Measurements from ENCODE around the gene IFNG.
"Not testable (repeated sequence)": the region's sequence is repeated elsewhere in the genome, so short reads cannot be mapped to it uniquely, and the experiment has no call there.

IFNG gene

DNA sequence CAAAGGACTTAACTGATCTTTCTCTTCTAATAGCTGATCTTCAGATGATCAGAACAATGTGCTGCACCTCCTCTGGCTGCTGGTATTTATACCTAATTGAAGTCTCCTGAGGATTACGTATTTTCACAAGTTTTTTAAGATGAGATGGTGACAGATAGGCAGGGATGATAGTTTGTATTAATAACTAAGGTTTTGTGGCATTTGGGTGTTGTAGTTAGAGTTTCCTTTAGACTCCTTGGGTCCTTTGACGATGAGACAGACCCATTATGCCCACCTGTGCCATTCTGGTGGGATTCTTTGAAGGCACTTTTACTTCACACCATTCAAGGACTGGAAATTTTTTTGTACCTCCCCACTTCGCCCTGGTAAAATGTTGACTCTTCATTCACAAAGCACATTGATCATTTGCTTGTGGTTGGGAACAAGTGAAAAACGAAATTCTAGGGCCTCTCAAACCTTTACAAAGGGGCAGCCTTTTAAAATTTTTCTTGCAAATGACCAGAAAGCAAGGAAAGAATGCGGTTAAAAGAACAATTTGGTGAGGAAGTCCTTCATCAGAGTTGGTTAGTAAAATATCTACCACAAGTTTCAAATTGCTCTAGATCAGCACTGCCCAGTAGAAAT lies at the start of gene IFNG:
Gene IFNG, minus strand, starts transcription at position 60 of the 624 bp plus-strand sequence. CDS start 125 bp downstream, outside the sequence.
- no peak for DNase-seq

DNA sequence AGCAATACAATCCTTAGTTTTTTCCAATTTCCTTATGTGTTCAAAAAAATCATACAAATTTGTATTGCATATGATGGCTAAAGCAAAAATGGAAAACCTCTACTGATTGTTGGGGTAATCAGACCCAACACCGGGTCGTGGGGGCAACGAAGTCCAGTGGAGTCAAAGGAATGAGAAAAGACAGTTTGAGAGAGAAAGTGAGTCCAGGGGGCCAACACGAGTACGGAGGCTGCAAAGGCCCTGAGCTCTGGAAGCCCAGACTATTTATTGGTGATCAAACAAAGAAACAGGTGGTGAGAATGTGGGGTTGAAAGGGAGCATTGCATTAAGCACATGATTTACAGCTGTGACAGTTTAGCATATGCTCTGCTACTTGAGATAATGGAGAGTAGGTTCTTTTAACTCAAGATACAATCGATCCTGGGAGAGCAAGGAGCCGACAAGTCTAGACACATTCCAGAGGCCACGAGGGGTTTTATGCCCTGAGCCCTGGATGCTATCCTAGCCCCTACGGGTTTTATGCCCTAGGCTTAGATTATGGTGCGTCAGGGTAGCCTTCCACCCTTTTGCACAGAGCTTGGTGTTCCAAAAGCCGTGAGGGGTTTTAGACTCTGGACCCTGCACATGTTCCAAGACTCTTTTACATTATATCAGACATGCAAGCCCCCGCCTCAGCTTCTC lies 49.6 kb upstream of the IFNG start:
- DNase-seq = not testable (repeated sequence)

- no peak for DNase-seq
Measured at GRCh38 chr12:68207276-68207675, 47.7 kb upstream of the IFNG start.

DNA sequence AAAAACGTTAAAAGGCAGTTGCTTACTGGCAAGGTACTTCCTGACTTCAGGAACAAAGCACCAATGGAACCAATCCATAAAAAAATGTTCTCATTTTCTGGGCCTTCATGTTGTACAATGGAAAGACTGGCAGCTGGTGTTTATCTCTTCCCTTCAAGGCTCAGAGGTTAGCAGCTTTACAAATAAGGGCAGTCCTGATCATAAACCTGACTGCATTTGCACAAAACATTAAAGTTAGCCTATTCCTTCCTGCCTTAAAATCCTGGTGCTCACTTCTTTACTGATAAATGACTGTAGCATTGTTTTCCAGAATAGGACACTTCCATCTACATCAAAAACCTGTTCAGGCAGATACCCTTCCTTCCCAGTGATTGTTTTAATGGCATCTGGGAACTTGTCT lies 46.9 kb upstream of the IFNG start:
- no peak for DNase-seq

- DNase-seq = no peak
Measured at GRCh38 chr12:68203460-68203875, 43.9 kb upstream of the IFNG start.

- no peak for DNase-seq
Measured at GRCh38 chr12:68200854-68201253, 41.3 kb upstream of the IFNG start.

- no peak for DNase-seq
Measured at GRCh38 chr12:68199127-68199526, 39.6 kb upstream of the IFNG start.

DNA sequence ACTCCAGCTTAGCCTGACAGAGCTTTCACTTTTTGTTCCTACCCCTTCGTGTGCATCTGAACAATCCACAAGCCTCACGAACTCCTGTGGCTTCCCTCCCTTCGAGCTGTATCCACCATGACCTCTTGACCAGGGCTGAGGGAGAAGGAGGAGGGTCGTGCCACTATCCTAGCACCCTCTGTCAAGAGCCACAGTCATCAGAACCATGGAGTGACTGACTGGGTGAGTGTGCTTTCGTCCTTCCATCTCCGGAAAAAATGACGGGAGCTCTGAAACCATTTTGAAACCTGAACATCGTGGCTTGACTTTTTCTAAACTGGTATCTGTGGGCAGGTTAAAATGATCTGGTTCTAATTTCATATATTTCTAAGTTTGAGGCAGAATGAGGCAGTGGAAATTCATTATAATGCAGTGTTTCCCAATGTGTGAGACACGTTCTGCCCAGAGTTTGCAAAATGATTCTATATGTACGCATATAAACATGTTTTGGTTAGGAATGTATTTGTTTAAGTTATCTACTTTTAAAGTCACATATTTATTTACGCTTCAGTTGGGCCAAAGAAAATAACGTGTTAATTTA lies 39.1 kb upstream of the IFNG start:
- DNase-seq = no peak

DNA sequence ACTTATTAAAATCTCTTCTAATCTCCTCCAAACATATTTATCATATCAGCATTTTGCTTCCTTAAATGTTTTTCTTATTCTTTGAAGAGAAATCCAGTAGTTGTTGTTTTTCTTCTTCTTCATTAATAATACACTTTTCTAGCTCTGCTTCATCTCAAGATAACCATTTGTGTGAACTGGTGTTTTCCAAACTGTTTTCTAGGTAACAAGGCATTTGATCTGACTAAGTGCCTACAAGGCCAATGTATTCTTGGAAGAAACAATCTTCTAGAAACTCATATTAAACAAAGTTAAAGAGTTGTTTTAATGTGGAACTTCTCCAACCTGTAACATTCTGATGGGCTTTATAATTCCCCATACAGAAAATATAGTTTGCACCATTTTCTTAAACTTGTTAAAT lies 30.8 kb upstream of the IFNG start:
- DNase-seq = no peak

DNA sequence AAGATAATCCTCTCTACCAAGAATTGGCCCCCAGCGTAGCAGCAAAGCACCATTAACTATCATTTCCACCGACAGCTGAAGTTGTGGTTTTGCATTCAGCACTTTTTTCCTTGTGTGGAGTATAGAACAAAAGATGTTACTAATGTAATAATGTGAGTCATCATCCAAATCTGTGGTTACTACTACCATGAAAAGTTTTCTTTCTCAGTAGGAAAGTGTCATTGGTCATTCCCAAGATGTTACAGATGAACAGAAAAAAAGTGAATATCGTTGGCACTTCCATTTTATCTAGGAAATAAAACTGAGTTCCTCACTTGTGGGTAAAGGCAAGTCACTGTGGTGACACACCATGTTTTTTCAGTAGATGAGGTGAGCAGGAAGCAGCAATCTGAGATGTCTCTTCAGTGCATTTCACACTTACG lies 30.3 kb upstream of the IFNG start:
- DNase-seq = no peak

- DNase-seq = no peak
Measured at GRCh38 chr12:68185598-68185997, 26.1 kb upstream of the IFNG start.

GRCh38 chr12:68180792-68181744 lies 21.5 kb upstream of the IFNG start:
- no peak for DNase-seq

GRCh38 chr12:68178774-68179439 lies 19.4 kb upstream of the IFNG start:
- no peak for DNase-seq

DNA sequence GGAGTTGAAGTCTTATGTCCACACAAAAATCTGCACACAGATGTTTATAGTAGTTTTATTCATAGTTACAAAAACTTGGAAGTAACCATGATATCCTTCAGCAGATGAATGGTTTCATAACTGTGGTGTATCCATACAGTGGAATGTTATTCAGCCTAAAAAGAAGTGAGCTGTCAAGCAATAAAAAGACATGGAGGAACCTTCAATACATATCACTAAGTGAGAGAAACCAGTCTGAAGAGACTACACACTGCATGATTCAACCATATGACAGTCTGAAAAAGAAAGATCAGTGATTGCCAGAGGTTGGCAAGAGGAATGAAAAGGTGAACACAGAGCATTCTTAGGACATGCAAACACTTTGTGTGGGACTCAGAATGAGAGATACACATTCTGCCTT lies 18.6 kb upstream of the IFNG start:
- no peak for DNase-seq

DNA sequence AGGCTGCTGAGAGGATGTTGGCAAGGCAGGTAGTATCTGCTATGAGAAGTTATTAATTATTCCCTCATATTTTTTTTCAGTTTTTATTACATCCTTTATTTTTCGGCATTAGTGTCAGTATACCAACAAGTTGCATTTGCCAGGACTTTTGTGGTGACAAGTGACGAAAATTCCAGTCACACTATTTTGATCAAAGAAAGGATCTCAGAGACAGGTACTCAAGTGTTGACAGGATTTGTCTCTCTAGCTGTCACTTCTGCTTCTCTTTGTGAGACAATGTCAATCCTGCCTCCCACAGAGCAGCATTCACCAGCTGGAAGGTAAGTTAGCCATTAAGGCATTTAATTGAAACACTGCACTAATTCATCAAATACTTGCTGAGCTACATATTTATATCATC lies 18.0 kb upstream of the IFNG start:
- DNase-seq = no peak

- DNase-seq = no peak
Measured at GRCh38 chr12:68176257-68176656, 16.7 kb upstream of the IFNG start.

DNA sequence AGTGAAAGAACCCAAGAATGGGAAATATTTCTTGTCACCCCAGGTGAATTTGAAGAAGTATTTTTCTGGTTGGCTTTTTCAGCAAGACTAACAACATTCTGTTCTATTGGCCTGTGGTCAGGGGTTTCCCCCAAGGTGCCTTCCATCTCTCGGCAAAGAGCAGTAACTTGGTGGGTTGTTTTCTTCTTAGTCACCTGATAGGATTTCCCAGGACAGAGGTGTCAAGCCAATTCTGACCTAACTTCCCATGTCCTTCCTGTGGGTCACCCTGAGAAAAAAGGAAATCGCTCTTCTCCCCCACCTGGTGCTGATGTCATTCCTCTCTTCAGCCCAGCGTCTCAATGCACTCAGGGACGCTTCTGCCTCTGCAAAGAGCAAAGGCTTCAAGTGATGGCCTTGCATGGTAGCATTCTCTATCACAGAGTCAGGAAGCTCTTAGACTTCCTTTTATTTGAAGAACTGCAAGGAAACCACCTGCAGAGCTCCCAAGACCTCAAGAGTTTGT lies 16.1 kb upstream of the IFNG start:
- no peak for DNase-seq

- not testable (repeated sequence) for DNase-seq
Measured at GRCh38 chr12:68174761-68175160, 15.2 kb upstream of the IFNG start.

- no peak for DNase-seq
Measured at GRCh38 chr12:68173792-68174191, 14.3 kb upstream of the IFNG start.

- DNase-seq = no peak
Measured at GRCh38 chr12:68170726-68171125, 11.2 kb upstream of the IFNG start.

DNA sequence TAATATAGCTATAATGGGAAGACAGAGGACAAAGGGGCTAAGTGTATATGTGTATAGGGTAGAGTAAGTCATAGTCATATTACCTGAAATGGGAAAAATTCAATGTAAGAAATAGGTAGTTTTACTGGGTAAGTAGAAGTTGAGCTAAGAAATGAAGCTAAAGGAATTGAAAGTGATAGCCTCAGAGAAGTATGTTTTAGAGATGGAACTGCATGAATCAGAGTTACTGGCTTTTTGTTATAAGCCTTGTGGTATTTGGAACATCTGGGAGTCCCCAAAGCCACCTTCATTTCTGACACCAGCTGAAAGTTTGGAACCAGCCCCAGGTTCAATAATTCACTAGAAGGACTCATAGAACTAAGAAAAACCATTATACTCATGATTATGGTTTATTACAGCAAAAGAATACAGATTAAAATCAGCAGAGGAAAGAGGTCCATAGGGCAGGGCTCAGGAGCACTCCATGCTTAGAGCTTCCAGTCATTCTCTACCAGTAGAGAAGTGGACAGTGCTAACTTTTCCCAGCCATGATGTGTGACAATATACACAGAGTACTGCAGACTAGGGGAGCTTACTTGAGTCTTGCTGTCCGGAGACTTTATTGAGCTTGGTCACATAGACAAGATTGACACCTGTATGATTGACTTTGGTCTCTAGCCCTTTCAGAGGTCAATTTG lies 9.8 kb upstream of the IFNG start:
- no peak for DNase-seq

DNA sequence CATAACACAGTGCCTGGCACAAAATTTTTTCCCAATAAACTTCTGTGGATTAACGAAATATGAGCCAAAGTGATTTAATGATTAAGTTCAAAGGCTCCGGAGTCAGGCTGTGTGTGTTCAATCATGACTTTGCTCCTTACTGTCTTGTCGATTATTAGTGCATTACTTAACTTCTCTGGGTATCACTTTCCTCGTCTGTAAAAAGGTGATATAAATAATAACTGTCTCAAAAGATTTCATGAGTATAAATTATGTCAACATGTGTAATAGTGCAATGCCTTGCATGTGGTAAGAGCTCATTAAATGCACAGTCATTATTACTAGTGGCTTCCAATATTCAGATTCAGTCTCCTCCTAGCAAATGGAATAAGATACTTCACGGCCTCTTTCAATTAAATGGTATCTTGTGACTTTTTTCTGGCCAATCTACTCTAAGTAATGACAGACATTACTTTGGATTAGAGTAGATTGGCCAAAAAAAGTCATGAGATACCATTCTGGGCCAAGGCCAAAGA lies 6.8 kb upstream of the IFNG start:
- DNase-seq = no peak
